ENCODE data around the gene SENP2. TPM values are rescaled to one million over a fixed set of nuclear protein-coding genes. Genes with fewer than 3 reads are reported as not detected.

The SENP2 gene
- total RNA-seq, 1 experiment from 2014 or later, result 52.7 TPM

DNA sequence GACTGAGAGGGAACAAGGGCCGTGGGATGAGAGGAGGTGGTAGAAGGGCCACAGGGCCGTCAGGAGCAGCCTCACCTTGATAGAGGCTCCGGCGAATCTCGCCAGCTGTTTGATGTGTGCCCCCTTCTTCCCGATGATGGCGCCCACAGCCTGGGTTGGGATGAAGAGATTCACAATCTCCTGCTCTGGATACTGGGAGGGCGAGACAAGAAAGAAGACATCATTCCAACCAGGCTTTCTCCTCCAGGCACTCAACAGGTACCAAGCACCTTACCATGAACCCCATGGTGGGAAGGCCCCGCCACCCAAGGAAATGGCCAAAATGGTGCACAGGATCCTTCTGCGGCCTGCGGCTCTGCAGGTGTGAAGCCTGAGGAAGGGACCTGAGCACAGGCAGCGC is 71.1 kb downstream of the SENP2 start:
- Histone ChIP-seq H3K9me3 (ENCODE audit: control insufficient read depth, insufficient read depth, low read depth, low read length) (no peaks in the 10 kb centered on the region), H3K4me3 (ENCODE audit: low read depth in 2 of 2, low read length in 2 of 2) (no peak overlapping the region), H3K36me3 (ENCODE audit: control insufficient read depth, insufficient read depth, low read length) (peaks cover 7% of the 10 kb centered on the region), H3K4me1 (ENCODE audit: control insufficient read depth, insufficient read depth, low read length) (peaks cover 3% of the 10 kb centered on the region; the same call in 1 of the 2 replicates), H3K27me3 (ENCODE audit: control insufficient read depth, insufficient read depth, low read length) (no peaks in the 10 kb centered on the region), H3K27ac (ENCODE audit: low read length) (no peak overlapping the region)
- ChIA-PET POLR2A (no interaction called here), CTCF (no interaction called here)
- DNase-seq (ENCODE audit: low read depth, low spot score) (no peak), ATAC-seq (no peak)
- in situ Hi-C loops (cut with HindIII; ENCODE audit: low pct_unique_long_range_greater_than_20kb, low sequenced_read_pairs) (no loop called here), intact Hi-C loops (cut with micrococcal nuclease; ENCODE audit: unreplicated experiment) (no loop called here)
- TF ChIP-seq SIN3A (IDR thresholded peaks at IDR 0.05; ENCODE audit: borderline replicate concordance, insufficient read depth, low read depth, low read length) (no peak), TCF7L2 (IDR thresholded peaks at IDR 0.05; ENCODE audit: low read depth, low read length) (no peak)
- TF ChIP-seq, protein P1, sequence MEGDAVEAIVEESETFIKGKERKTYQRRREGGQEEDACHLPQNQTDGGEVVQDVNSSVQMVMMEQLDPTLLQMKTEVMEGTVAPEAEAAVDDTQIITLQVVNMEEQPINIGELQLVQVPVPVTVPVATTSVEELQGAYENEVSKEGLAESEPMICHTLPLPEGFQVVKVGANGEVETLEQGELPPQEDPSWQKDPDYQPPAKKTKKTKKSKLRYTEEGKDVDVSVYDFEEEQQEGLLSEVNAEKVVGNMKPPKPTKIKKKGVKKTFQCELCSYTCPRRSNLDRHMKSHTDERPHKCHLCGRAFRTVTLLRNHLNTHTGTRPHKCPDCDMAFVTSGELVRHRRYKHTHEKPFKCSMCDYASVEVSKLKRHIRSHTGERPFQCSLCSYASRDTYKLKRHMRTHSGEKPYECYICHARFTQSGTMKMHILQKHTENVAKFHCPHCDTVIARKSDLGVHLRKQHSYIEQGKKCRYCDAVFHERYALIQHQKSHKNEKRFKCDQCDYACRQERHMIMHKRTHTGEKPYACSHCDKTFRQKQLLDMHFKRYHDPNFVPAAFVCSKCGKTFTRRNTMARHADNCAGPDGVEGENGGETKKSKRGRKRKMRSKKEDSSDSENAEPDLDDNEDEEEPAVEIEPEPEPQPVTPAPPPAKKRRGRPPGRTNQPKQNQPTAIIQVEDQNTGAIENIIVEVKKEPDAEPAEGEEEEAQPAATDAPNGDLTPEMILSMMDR (IDR thresholded peaks at IDR 0.05), result no peak
- no TSS peak for BruUV-seq (replicated peaks)

DNA sequence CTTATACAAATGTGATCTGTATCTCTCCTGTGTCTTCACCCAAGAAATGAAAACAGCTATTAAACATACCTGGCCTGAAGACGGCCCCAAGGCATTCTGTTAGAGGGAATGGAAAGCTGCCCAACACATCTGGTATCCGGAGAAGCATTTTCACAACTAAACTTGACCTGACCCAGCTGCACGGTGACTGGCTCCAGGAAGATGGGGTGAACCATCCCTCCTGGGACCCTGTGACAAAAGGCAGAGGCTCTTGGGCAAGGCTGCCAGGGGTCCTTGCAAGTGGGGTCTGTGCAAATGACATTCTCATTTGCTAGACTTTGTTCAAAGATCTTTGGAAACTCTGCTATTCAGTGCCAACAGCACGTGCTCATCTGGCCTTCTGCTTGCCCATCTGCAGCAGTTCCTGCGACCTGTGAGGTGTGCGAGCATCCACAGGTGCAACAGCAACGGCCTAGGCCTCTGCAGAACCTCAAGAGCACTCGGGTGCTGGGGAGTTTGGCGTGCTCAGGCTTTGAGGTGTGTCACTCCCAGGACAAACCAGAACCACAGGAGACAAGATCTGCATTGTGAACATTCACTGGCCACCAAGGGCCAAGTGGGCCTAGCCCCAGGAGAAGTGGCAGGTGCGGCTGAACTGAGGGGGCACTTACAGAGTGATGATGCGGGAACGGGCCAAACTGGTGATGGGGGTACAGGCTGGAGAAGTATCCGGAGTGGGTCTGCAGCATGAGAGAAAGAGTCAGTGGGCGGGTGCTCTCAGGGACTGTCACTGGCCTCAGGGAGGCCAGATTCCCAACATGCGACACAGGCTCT is 71.8 kb downstream of the SENP2 start:
- POLR2A ChIA-PET, result no interaction called here
- no peak overlapping the region for H3K4me3 ChIP-seq (ENCODE audit: low read depth in 2 of 2, low read length in 2 of 2)
- peaks cover 7% of the 10 kb centered on the region for H3K36me3 ChIP-seq (ENCODE audit: control insufficient read depth, insufficient read depth, low read length)
- intact Hi-C loops (cut with micrococcal nuclease; ENCODE audit: unreplicated experiment) (no loop called here), in situ Hi-C loops (cut with HindIII; ENCODE audit: low pct_unique_long_range_greater_than_20kb, low sequenced_read_pairs) (no loop called here)
- ATAC-seq (no peak), DNase-seq (ENCODE audit: low read depth, low spot score) (no peak)
- no peak overlapping the region for H3K27ac ChIP-seq (ENCODE audit: low read length)
- H3K4me1 ChIP-seq (ENCODE audit: control insufficient read depth, insufficient read depth, low read length), result peaks cover 3% of the 10 kb centered on the region; the same call in 1 of the 2 replicates
- CTCF ChIA-PET, result no interaction called here
- H3K9me3 ChIP-seq (ENCODE audit: control insufficient read depth, insufficient read depth, low read depth, low read length), result no peaks in the 10 kb centered on the region
- TF ChIP-seq, protein P2, sequence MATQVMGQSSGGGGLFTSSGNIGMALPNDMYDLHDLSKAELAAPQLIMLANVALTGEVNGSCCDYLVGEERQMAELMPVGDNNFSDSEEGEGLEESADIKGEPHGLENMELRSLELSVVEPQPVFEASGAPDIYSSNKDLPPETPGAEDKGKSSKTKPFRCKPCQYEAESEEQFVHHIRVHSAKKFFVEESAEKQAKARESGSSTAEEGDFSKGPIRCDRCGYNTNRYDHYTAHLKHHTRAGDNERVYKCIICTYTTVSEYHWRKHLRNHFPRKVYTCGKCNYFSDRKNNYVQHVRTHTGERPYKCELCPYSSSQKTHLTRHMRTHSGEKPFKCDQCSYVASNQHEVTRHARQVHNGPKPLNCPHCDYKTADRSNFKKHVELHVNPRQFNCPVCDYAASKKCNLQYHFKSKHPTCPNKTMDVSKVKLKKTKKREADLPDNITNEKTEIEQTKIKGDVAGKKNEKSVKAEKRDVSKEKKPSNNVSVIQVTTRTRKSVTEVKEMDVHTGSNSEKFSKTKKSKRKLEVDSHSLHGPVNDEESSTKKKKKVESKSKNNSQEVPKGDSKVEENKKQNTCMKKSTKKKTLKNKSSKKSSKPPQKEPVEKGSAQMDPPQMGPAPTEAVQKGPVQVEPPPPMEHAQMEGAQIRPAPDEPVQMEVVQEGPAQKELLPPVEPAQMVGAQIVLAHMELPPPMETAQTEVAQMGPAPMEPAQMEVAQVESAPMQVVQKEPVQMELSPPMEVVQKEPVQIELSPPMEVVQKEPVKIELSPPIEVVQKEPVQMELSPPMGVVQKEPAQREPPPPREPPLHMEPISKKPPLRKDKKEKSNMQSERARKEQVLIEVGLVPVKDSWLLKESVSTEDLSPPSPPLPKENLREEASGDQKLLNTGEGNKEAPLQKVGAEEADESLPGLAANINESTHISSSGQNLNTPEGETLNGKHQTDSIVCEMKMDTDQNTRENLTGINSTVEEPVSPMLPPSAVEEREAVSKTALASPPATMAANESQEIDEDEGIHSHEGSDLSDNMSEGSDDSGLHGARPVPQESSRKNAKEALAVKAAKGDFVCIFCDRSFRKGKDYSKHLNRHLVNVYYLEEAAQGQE (IDR thresholded peaks at IDR 0.05; ENCODE audit: insufficient read depth in 1 of 2, low read depth in 2 of 2, low read length in 1 of 2), result no peak
- no peak for TF ChIP-seq TCF7L2 (IDR thresholded peaks at IDR 0.05; ENCODE audit: low read depth, low read length)
- TF ChIP-seq SIN3A (IDR thresholded peaks at IDR 0.05; ENCODE audit: borderline replicate concordance, insufficient read depth, low read depth, low read length), result no peak
- TF ChIP-seq, protein P1 (IDR thresholded peaks at IDR 0.05), result no peak
- no peak for TF ChIP-seq POLR2AphosphoS5 (IDR thresholded peaks at IDR 0.05; ENCODE audit: low read depth, low read length)
- H3K27me3 ChIP-seq (ENCODE audit: control insufficient read depth, insufficient read depth, low read length), result no peaks in the 10 kb centered on the region
- BruUV-seq (replicated peaks), result no TSS peak
